GM12801 (cell line): ENCODE data around the gene ARRDC2.

Experiments used
- CTCF ChIP-seq: IDR thresholded peaks from one replicate; pipeline ENCODE4 v1.5.1; 2011; ENCODE audit warnings: control low read depth; ENCODE audit not compliant: insufficient read length; ENCODE audit errors: extremely low read depth

Gene ARRDC2

GRCh38 chr19:18023622-18024251 lies 15.8 kb downstream of the ARRDC2 start:
- no peak for TF ChIP-seq CTCF

- no peak for TF ChIP-seq CTCF
Observed at GRCh38 chr19:18027151-18027550, 19.2 kb downstream of the ARRDC2 start.

GRCh38 chr19:18029617-18030338 lies 21.8 kb downstream of the ARRDC2 start:
- TF ChIP-seq CTCF: no peak

GRCh38 chr19:18041054-18041453 lies 33.1 kb downstream of the ARRDC2 start:
- TF ChIP-seq CTCF: no peak

GRCh38 chr19:18043676-18044075 lies 35.7 kb downstream of the ARRDC2 start:
- no peak for TF ChIP-seq CTCF

GRCh38 chr19:18044825-18045304 lies 36.9 kb downstream of the ARRDC2 start:
- TF ChIP-seq CTCF: no peak

- TF ChIP-seq CTCF: no peak
Observed at GRCh38 chr19:18045307-18046050, 37.5 kb downstream of the ARRDC2 start.
